NCI-H128 (cell line): Measurements from ENCODE around the gene ACTN1.
"Not testable (repeated sequence)": the region's sequence is repeated elsewhere in the genome, so short reads cannot be mapped to it uniquely, and the experiment has no call there.

Experiments used
- DNase-seq: peaks from one replicate; lab custom pipeline; 2025; ENCODE audit not compliant: unreplicated experiment; lab: John Stamatoyannopoulos, UW

Gene ACTN1

GRCh38 chr14:68871392-68871791 lies 107.7 kb downstream of the ACTN1 start:
- no peak for DNase-seq

- DNase-seq: no peak
Observed at GRCh38 chr14:68866991-68867533, 112.0 kb downstream of the ACTN1 start.

GRCh38 chr14:68865542-68865941 lies 113.6 kb downstream of the ACTN1 start:
- DNase-seq: no peak

GRCh38 chr14:68864361-68864750 lies 114.7 kb downstream of the ACTN1 start:
- no peak for DNase-seq

GRCh38 chr14:68863610-68864360 lies 115.3 kb downstream of the ACTN1 start:
- DNase-seq: no peak

GRCh38 chr14:68862954-68863594 lies 116.0 kb downstream of the ACTN1 start:
- peak; percentile 68 for DNase-seq

- no peak for DNase-seq
Observed at GRCh38 chr14:68860771-68861170, 118.3 kb downstream of the ACTN1 start.

GRCh38 chr14:68857516-68858070 lies 121.5 kb downstream of the ACTN1 start:
- DNase-seq: no peak

- DNase-seq: no peak
Observed at GRCh38 chr14:68856572-68856971, 122.5 kb downstream of the ACTN1 start.

GRCh38 chr14:68854421-68854820 lies 124.7 kb downstream of the ACTN1 start:
- no peak for DNase-seq

- no peak for DNase-seq
Observed at GRCh38 chr14:68853749-68854148, 125.4 kb downstream of the ACTN1 start.

- not testable (repeated sequence) for DNase-seq
Observed at GRCh38 chr14:68852493-68852892, 126.6 kb downstream of the ACTN1 start.

- DNase-seq: no peak
Observed at GRCh38 chr14:68851078-68851477, 128.0 kb downstream of the ACTN1 start.

- no peak for DNase-seq
Observed at GRCh38 chr14:68849416-68849815, 129.7 kb downstream of the ACTN1 start.

GRCh38 chr14:68848253-68848652 lies 130.8 kb downstream of the ACTN1 start:
- DNase-seq: no peak

GRCh38 chr14:68847640-68848039 lies 131.5 kb downstream of the ACTN1 start:
- not testable (repeated sequence) for DNase-seq

GRCh38 chr14:68846466-68846865 lies 132.6 kb downstream of the ACTN1 start:
- no peak for DNase-seq

GRCh38 chr14:68844210-68844545 lies 134.9 kb downstream of the ACTN1 start:
- DNase-seq: no peak

- no peak for DNase-seq
Observed at GRCh38 chr14:68843471-68844209, 135.5 kb downstream of the ACTN1 start.

- peak; percentile 8 for DNase-seq
Observed at GRCh38 chr14:68842298-68842697, 136.8 kb downstream of the ACTN1 start.

- DNase-seq: no peak
Observed at GRCh38 chr14:68841016-68841809, 137.9 kb downstream of the ACTN1 start.
